ENCODE data around the gene IMMP2L.

IMMP2L gene

GRCh38 chr7:110852156-110852940 lies 709.9 kb downstream of the IMMP2L start:
- DNase-seq, result no peak

DNA sequence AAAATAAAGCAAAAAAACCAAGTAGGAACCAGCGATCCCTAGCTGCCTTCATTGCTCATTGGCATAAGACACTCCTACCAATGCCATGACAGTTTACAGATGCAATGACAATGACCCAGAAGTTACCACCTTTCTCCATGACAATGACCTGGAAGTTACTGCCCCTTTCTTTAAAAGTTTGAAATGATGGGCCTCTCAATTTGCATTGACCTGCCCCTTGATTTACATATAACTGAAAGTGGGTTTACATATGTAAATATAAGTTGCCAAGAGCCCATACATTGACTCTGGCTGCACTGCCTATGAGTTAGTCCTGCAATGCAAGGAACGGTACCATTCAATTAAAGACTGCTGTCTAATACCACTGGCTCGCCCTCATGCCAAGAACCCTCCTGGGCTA lies 712.1 kb downstream of the IMMP2L start:
- no peak for DNase-seq

DNA sequence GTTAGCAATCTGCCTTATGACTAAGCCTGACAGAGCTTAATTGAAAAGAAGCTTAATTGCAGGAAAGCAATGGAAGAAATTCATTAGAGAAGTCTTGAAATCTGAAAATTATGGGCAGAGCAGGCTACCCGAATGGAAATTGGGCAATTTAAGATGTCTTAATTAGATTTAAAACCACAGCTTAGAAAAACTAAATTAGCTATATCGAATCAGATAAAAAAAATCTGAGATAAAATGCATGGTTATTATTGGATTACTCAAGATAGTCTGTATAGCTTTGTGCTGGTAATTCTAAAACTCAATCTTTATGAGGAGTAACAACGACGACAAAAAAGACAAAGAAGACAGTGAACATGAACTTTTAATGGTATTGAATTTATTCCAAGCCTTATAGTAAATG lies 719.5 kb downstream of the IMMP2L start:
- DNase-seq, result no peak

DNA sequence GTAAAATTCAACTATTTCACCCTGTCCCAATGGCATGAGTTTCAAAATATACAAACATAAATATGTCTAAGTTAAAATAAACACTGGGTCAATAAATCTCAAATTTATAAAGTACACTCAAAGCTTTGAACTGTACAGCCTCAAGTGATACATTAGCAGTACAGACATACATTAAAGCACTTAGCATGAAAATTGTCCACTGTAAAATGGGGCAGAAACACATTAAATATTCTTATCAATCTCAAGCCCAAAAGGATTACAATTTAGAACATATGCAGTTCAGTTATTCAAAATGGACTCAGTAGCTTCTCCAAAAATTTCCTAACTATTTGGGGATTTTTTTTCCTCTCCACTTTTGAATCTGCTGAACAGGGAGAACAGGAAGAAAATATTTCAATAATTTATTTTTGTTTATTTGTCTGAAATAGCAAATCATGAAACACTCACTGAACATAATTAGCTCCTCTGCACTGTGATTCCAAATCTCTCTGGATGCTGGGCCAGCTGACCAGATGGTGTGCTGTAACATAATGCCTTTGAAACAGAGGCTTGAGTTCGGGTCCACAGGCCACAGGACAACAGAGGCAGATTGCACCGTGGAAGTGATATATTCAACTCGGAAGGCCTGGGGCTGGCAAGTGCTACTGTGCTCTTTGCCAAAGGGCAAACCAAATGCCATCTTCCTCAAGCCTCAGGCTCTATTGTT lies 720.3 kb downstream of the IMMP2L start:
- no peak for DNase-seq

GRCh38 chr7:110839866-110840265 lies 722.4 kb downstream of the IMMP2L start:
- DNase-seq, result peak; percentile 64

- DNase-seq, result no peak
Observed at GRCh38 chr7:110835849-110836248, 726.4 kb downstream of the IMMP2L start.

DNA sequence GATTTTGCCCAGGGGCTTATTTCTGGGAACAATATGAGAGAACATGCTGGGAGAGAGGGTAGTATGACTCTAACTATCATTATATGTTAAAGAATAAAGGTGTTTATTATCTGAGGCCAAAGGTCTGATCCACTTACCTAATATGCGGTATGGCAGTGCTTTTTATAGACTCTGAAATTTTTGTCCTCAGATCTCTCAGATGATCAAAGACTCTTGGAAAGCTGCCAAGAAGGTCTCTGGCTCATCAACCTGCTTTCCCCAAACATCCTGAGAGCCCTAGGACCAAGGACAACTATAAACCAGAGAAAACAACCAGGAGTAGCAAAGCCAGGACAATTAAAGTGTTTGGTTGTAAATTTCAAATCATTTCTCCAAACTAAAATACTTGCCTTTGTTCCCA lies 727.1 kb downstream of the IMMP2L start:
- DNase-seq, result no peak

DNA sequence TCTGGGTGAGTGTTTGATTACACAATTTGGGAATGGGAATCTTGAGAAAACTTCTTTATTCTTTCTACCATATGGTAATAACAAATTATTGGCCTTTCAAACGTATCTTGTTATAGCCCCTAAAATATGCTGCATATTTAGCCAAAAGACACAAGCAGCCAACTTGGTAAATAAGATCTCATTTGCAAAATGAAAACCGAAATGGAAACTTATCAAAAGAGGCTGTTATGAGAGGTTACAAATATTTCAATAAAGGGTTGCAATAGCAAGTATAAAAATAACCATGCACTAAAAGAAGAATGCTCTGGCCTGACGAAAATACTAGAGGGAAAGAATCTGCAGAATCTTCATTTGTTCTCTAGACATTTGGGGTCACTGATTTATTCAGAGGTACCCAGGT lies 730.9 kb downstream of the IMMP2L start:
- no peak for DNase-seq

DNA sequence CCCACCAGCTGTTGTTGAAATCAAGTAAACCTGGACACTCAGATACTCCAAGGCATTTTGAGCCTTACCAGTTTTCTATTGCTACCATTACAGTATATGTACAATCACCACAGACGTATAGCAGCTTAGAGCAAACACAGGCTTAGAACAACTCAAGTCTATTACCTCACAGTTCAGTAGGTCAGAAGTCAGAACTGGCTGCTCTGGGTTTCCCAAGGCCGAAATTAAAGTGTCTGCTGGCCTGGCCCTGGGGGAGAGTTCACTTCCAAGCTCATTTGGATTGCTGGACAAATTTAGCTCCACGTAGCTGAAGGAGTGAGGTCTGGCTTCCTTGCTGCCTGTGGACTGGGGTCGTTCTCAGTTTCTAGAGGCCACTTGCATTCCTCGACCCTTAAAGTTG lies 731.5 kb downstream of the IMMP2L start:
- no peak for DNase-seq

- DNase-seq, result no peak
Observed at GRCh38 chr7:110827936-110828335, 734.4 kb downstream of the IMMP2L start.

- no peak for DNase-seq
Observed at GRCh38 chr7:110827287-110827855, 734.9 kb downstream of the IMMP2L start.

GRCh38 chr7:110813986-110814385 lies 748.3 kb downstream of the IMMP2L start:
- no peak for DNase-seq

GRCh38 chr7:110809832-110810231 lies 752.5 kb downstream of the IMMP2L start:
- no peak for DNase-seq

- no peak for DNase-seq
Observed at GRCh38 chr7:110808361-110808760, 753.9 kb downstream of the IMMP2L start.

GRCh38 chr7:110804501-110804900 lies 757.8 kb downstream of the IMMP2L start:
- DNase-seq, result no peak

- DNase-seq, result no peak
Observed at GRCh38 chr7:110803602-110804143, 758.6 kb downstream of the IMMP2L start.

- DNase-seq, result no peak
Observed at GRCh38 chr7:110801502-110801901, 760.8 kb downstream of the IMMP2L start.

GRCh38 chr7:110800984-110801383 lies 761.3 kb downstream of the IMMP2L start:
- no peak for DNase-seq

DNA sequence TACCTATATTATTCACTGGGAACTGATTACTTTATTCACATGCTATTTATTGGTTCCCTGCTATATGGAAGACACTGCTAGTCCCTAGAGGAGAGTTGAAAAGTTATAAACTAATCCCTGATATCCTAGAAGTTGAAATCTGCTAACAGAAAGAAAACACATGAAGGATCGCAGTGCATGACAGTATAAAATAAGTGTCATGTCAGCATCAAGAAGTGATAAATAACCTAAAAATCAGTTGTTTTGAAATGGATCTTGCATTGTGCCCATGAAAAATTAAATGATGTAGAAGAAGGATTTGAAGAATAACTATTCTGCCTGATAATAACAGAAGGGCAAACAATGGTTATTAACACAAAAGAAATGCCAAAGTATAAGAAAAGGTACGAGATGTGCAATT lies 764.6 kb downstream of the IMMP2L start:
- no peak for DNase-seq

DNA sequence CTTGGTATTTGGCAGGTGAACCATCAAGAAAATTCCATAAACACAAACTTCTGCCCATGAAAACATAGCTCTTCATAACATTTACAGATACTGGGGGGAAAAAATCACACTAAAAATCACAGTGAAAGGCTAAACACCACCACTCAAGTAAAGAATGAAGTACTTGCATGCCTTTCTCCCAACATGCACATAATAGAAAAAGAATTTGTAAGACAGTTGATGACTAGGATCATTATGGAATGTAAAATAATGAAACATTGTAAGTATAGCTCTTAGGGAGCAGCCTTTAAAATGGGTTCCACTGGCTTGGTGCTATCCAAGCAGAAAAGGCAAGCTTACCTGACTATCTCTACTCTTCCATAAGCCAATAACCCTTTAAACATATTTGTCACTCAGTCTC lies 771.3 kb downstream of the IMMP2L start:
- peak; percentile 48 for DNase-seq

GRCh38 chr7:110786328-110786965 lies 775.8 kb downstream of the IMMP2L start:
- no peak for DNase-seq

DNA sequence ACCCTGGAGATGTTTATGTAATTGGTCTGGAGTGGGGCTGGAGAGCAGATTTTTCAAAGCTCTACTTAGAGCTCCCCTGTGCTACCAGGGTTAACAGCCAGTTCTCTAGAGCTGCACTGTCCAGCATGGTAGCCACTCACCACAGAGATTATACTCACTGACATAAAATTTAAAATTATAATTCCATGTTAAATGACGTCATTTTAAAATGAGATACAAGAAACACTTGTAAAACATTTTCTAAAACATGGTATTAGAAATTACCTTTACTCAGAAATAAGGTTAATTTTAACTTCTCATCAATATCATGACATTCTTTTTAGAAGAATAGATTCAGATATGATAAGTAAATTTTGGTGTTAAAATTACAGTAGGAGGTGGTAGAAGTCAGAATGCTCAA lies 777.5 kb downstream of the IMMP2L start:
- no peak for DNase-seq

DNA sequence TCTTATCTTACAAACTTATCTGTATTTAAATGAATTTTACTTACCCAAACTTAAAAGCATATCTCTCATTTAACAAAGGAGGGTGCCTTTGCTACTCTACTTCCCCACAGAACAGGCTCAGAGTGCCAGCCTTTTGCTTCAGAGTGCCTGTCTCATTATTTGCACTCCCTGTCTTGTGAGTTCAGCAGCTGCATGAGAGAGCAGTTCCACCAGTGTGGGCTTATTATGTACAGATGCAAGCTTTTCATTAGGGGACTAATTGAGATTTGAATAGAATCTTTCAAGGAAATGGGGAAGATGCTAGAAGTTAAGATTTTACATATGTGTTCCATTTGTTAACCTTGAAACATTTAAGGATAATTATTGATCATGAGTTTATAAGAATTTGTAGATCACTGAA lies 781.6 kb downstream of the IMMP2L start:
- DNase-seq, result no peak

Data from fibroblast of skin of scalp (primary cell).